Dermis blood vessel endothelial cell (primary cell): ENCODE results near the gene DAZL. TPM values are rescaled to one million over a fixed set of nuclear protein-coding genes. Genes with fewer than 3 reads are reported as not detected.
A peak's percentile ranks its signal among the peaks of the same experiment; 100 is the strongest.
"Not testable (repeated sequence)": the region's sequence is repeated elsewhere in the genome, so short reads cannot be mapped to it uniquely, and the experiment has no call there.

Experiments used
- DNase-seq: peaks from one replicate; pipeline ENCODE4 v3.0.0; 2010
- total RNA-seq: library from RNA; depleted of rRNA; stranded (reverse); fragments of >200 nt; gene quantifications from 2 replicates; pipeline ENCODE4 v1.2.3, GENCODE V29; 2014

The DAZL gene, protein sequence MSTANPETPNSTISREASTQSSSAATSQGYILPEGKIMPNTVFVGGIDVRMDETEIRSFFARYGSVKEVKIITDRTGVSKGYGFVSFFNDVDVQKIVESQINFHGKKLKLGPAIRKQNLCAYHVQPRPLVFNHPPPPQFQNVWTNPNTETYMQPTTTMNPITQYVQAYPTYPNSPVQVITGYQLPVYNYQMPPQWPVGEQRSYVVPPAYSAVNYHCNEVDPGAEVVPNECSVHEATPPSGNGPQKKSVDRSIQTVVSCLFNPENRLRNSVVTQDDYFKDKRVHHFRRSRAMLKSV
- total RNA-seq = not detected in 2 replicates

- no peak for DNase-seq
These were observed at the start of gene DAZL for GRCh38 chr3:16604887-16605602. Gene DAZL, minus strand, starts transcription at chr3:16605423. Its CDS starts 218 bp downstream, at chr3:16605205.

DNA sequence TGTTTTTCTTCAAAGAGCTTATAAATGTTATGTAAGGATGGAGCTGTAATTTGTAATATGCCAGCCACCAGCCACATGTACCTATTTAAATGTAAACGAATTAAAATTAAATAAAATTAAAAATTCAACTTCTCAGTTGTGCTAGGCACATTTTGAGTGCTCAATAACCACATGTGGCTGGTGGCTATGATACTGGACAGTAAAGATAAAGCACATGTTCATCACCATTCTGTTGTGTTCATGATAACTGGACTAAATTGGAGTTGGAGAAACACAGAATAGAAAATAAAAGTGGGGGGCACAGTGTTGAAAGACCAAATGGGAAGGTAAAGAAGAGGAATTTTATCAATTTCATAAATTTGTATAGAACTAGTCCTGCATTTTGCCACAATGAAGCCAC, 49.8 kb upstream of the DAZL start:
- no peak for DNase-seq

DNA sequence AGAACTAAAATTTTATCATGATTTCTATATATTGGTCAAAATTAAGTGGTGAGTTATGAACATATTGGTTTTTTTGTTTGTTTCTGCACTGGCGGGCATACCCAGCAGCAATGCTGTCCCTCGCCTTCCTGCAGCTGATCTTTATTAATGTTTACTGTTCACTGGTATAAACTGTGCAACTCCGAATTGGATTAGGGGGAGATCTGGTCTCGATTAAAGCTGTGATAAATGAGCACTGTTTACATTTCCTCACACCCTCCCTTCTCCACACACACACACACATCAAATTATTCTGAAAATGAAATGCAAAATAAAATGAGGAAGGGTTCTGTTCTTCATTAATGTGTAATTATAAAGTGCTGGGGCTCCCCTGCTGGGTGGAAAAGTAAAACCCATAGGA, 48.5 kb upstream of the DAZL start:
- no peak for DNase-seq

DNA sequence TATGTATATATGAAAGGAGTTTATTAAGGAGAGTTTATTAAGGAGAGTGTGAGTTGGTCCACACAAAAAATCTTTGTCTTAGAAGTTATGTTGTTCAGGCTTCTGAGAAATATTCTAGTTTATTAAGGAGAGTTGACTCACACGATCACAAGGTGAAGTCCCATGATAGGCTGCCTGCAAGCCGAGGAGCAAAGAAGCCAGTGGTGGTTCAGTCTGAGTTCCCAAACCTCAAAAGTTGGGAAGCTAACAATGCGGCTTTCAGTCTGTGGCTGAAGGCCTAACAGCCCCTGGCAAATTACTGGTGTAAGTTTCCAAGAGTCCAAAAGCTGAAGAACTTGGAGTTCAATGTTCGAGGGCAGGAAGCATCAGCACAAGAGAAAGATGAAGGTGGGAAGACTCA, 42.4 kb upstream of the DAZL start:
- DNase-seq = no peak

- peak; percentile 22 for DNase-seq
These were observed 34.6 kb upstream of the DAZL start for GRCh38 chr3:16639806-16640205.

DNA sequence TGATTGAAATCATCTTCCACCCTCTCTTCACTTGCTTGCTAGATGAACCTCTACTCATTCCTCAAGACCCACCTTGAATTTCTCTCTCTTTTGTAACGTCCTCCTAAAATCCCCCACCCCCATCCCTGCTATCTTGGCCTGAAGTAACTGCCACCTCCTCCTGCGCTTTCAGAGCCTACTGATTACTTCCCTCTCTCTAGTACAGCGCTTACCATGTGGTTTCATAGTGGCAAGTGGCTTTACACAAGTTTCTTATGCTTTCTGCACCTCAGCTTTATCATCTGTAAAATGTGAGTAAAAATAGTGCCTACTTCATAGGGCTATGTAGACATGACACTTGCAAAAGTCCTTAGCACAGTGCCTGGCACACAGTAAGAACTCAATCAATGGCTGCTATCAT, 28.7 kb upstream of the DAZL start:
- no peak for DNase-seq

GRCh38 chr3:16632395-16632794, 27.2 kb upstream of the DAZL start:
- DNase-seq = no peak

- no peak for DNase-seq
These were observed 13.5 kb upstream of the DAZL start for GRCh38 chr3:16618721-16619120.

GRCh38 chr3:16617155-16617554, 11.9 kb upstream of the DAZL start:
- DNase-seq = not testable (repeated sequence)

GRCh38 chr3:16616083-16616482, 10.9 kb upstream of the DAZL start:
- no peak for DNase-seq

- DNase-seq = no peak
These were observed 9.1 kb upstream of the DAZL start for GRCh38 chr3:16614033-16615031.

DNA sequence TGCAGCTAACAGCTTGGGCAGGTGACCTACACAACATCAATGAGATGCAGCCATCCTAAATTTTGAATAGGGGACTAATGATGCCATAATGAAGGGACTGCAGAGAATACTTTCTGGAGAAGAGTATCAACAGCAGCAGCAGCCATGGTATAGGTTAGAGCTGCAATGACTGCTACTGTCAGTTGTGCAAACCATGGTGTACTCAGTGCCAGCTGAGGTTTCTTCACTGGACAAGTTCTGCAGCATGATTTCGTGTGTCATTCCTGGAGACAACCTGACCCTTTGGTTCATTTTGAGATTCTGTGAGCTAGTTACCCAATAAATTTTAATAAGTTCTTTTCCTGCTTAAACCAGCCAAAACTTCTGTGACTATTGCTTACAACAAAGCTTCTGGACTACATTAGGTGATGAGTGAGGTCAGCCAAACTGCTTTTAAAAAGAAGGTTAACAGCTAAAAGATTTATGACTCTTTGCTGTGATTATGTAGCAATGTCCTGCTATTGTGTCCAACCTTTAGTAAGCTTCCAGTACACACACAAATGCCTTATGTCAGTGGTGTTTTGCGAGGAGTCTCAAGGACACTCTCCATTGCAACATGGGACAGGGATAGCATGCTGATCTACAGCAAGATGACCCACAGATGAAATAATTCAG, 4.8 kb upstream of the DAZL start:
- no peak for DNase-seq

DNA sequence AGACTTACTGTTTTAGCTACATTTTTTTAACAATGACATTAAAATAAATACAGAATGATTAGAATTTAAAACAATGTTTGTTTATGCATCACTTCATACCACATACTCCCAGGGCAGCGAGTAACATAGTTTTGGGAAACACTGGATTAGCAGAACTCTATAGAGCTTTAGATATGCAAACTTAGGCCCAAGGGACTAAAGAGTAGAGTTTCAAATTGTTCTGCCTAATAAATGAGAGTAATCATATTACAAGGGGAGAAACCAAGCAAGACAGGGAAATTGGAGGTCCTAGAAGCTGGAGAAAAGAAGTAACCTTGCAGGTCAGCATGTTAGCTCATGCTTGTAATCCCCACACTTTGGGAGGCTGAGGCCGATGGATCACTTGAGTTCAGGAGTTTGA, 3.6 kb upstream of the DAZL start:
- DNase-seq = no peak

DNA sequence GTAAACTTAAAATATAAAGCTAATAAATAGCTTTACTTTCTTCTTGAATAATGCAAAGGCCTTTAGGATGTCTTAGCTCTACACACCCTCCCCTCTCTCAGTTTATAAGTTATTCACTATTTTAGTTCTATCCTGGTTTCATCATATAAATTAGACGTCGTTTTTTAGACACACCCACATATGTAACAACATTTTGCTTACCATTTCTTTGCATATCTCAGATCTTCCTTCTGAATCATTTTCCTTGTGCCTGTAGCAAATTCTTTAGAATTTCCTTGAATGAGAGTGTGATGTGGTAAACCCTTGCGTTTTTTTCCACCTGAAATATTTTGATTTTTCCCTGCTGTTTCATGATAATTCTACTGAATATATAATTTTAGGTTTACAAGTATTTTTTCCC, 2.5 kb upstream of the DAZL start:
- DNase-seq = no peak

GRCh38 chr3:16606398-16606797, 1.2 kb upstream of the DAZL start:
- no peak for DNase-seq

DNA sequence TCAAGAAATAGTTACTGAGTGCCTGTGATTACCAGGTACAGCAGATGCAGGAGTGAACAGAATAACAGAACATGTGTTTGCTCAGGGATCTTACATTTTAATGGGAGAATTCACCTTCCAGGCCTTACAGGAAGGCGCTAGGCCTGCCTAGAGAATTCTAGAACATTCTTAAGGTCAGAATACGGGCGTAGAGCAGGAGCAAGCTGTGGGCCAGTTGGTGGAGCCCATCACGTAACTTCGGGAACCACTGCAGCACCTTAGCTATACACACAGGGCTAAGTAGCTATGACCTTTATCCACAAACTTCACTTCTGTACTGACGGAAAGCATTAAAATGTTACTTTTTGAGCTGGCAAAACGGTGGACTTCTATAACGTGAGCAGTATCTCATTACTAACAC, 743 bp upstream of the DAZL start:
- DNase-seq = no peak

DNA sequence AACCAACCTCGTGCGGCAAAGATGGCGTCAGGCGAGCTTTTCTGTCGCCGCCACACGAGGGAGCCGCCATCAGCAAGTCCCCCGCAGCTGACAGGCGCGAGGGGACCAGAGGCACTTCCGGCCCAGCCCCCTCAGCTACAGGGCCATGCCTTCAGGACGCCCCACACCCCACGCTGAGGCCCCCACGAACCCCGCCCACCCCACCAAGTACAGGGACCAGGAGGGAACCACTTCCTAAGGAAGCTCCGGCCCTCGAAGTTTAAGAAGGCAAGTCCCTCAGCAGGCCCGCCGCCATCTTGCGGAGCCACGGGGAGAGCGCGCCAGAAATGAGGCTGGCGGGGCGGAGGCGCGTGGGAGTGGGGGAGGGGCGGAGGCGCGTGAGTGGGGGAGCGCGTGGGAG, 790 bp downstream of the DAZL start:
- no peak for DNase-seq

- no peak for DNase-seq
These were observed 3.7 kb downstream of the DAZL start for GRCh38 chr3:16601537-16602005.

DNA sequence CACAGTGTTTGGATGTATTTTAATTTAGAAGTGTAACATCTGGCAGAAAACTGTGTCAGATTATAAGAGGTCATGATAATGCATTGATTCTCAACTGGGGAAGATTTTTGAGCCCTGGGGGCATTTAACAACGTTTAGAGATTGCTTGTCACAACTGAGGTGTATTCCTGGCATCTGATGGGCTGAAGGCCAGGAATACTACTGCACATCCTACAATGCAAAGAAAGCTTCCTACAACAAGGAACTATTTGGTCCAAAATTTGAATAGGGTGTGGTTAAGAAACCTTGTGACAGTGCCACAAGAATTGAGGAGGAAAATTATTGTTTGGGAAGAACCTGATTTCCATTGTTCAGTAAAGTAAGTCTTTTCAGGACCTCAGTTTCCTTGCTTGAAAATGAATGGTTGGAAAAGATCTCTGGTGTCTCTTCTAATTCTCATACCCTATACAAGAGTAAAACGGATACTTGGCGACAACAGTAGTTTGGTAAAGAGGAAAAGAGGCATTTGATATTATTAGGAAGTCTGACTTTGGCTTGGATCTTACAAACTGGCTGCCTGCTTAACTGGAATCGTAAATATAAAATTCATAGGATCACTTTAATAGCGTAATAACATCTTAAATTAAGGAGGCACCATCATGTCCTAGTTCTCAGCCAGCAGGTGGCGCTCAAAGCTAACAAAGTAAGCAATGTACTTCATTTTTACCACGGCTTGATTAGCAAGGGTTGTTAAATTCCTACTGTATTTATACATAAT, 4.3 kb downstream of the DAZL start:
- DNase-seq = peak; percentile 92

- no peak for DNase-seq
These were observed 5.5 kb downstream of the DAZL start for GRCh38 chr3:16599694-16600093.

DNA sequence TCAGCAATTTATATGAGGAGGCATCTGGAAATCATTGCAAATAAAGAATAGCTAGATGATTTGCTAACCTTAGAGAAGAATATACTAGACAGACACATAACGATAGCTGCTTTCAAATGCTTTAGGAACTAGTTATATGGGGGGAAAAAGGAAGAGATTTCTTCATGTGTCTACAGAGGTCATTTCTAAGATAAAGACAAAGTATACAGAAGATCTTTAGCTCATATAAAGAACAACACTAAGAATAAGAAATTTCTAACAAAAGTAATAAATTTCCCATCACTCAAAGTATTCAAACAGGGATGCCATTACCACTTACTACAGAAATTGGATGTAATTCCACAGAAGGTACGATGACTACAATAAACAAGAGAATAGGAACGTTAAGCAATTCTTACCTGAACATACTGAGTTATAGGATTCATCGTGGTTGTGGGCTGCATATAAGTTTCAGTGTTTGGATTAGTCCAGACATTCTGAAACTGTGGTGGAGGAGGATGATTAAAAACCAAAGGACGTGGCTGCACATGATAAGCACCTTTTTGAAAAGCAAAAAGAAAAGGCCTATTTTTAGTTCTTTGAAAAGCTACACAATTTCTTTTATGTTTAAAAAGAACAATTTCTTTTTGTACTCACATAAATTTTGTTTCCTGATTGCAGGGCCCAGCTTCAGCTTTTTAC, 8.7 kb downstream of the DAZL start:
- DNase-seq = no peak
